Measurements from ENCODE around the gene TTLL10.

- TF ChIP-seq, protein P1, sequence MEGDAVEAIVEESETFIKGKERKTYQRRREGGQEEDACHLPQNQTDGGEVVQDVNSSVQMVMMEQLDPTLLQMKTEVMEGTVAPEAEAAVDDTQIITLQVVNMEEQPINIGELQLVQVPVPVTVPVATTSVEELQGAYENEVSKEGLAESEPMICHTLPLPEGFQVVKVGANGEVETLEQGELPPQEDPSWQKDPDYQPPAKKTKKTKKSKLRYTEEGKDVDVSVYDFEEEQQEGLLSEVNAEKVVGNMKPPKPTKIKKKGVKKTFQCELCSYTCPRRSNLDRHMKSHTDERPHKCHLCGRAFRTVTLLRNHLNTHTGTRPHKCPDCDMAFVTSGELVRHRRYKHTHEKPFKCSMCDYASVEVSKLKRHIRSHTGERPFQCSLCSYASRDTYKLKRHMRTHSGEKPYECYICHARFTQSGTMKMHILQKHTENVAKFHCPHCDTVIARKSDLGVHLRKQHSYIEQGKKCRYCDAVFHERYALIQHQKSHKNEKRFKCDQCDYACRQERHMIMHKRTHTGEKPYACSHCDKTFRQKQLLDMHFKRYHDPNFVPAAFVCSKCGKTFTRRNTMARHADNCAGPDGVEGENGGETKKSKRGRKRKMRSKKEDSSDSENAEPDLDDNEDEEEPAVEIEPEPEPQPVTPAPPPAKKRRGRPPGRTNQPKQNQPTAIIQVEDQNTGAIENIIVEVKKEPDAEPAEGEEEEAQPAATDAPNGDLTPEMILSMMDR (IDR thresholded peaks at IDR 0.05), result no peak
- no peak for TF ChIP-seq POLR2A (IDR thresholded peaks at IDR 0.05)
Observed at GRCh38 chr1:1213345-1214265, 39.9 kb downstream of the TTLL10 start, which contains the start of gene TNFRSF4.
